Activated CD4-positive, alpha-beta T cell treated with anti-CD3 and anti-CD28 coated beads for 36 hours (primary cell): Measurements from ENCODE around the gene NLRP8. TPM values are rescaled to one million over a fixed set of nuclear protein-coding genes. Genes with fewer than 3 reads are reported as not detected.
"Not testable (repeated sequence)": the region's sequence is repeated elsewhere in the genome, so short reads cannot be mapped to it uniquely, and the experiment has no call there.

Experiments
- ATAC-seq: fragments of 200-7000 bp; cut with Tn5 transposase; one replicate; pipeline ENCODE4 v1.10.0; 2021; ENCODE audit warnings: mild to moderate bottlenecking, moderate library complexity
- CTCF ChIA-PET: fragments of 350-600 bp; sonication (Branson Sonifier 250); formaldehyde crosslinking; loops from one replicate; lab custom pipeline; 2021; ENCODE audit warnings: antibody characterized with exemption; lab: Charles Lee
- POLR2A ChIA-PET: fragments of 350-600 bp; sonication (Branson Sonifier 250); formaldehyde crosslinking; loops from one replicate; lab custom pipeline; 2021; ENCODE audit warnings: antibody characterized with exemption, inconsistent platforms; lab: Charles Lee
- DNase-seq: peaks from one replicate; pipeline ENCODE4 v3.0.0-alpha.2; 2020
- H3K27ac Mint-ChIP-seq: one replicate; pipeline ENCODE4 v1.8.0; 2021; ENCODE audit warnings: mixed read lengths
- H3K27me3 Mint-ChIP-seq: one replicate; pipeline ENCODE4 v1.8.0; 2021; ENCODE audit warnings: mixed read lengths
- H3K36me3 Mint-ChIP-seq: one replicate; pipeline ENCODE4 v1.8.0; 2021; ENCODE audit warnings: low read depth, mixed read lengths
- H3K4me1 Mint-ChIP-seq: one replicate; pipeline ENCODE4 v1.8.0; 2021; ENCODE audit warnings: mixed read lengths
- H3K4me3 Mint-ChIP-seq: one replicate; pipeline ENCODE4 v1.8.0; 2021; ENCODE audit warnings: mild to moderate bottlenecking, moderate library complexity, mixed read lengths
- H3K9me3 Mint-ChIP-seq: one replicate; pipeline ENCODE4 v1.8.0; 2021; ENCODE audit warnings: low read depth, mixed read lengths
- intact Hi-C, 2 experiments: fragments of 100-400 bp; cut with DNase I in 1 of 2; cut with micrococcal nuclease in 1 of 2; formaldehyde crosslinking; loops; one replicate each; pipeline versions ENCODE4 v1.14.2 to v1.15.1; 2022 to 2024; cut with DNase I, micrococcal nuclease
- total RNA-seq, 2 experiments: library from RNA; stranded (reverse); gene quantifications; one replicate each; pipeline ENCODE4 v1.2.3, GENCODE V29; 2021

The NLRP8 gene
- total RNA-seq, 2 experiments from 2014 or later, result not detected

DNA sequence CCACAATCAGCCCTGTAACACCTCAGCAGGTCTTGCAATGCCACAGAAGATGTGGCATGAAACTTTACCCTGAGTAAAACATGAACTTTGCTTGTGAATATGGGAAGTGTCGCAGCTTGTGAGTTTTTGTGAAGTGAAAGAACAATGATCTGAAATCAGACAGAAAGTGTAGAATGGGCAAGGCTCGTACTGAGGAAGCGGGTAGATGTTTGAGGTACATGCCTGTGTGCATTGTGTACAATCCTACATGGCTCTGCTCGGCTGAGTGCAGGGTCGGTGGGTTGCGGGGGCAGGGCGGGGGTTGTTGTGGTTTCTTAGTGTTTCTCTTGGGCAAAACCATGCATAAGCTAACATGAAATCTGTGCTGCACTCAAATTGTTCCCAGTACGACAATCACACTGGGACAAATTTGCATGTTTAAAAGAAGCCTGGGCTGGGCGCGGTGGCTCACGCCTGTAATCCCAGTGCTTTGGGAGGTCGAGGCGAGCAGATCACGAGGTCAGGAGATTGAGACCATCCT lies 16.6 kb upstream of the NLRP8 start:
- Mint-ChIP-seq H3K27ac (no peak overlapping the region), H3K4me3 (no peak overlapping the region), H3K36me3 (no peaks in the 10 kb centered on the region), H3K27me3 (no peaks in the 10 kb centered on the region), H3K4me1 (no peaks in the 10 kb centered on the region), H3K9me3 (peaks cover 10% of the 10 kb centered on the region)
- DNase-seq, result no peak
- intact Hi-C loops, result no loop called here
- ChIA-PET POLR2A (no interaction called here), CTCF (no interaction called here)
- ATAC-seq, result no peak

DNA sequence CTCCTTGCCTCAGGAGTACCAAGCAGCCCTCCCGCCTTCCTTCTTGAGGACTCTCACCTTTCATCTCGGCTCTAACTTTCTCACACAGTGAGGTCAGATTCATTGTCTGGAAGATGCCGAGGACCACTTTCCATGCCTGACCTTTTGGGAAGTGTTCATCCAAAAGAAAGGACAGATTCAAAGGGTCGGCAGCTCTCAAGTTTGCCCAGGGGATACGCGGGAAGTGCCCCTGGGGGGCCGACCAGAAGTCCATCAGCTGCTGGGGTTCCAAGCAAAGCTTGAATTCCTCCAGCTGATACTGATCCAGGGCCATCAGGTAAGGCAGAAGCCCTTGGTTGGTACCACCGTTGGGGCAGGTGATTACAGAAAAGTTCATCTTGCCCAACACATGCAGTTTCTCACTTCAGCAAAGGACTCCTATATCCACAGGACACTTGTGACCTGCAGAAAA lies 15.7 kb upstream of the NLRP8 start, which contains the start of gene NLRP13:
NLRP13 (minus strand) TSS at position 401 of the 451 bp plus-strand sequence; CDS start at position 376, 25 bp downstream.
- H3K4me1 Mint-ChIP-seq, result no peaks in the 10 kb centered on the region
- H3K9me3 Mint-ChIP-seq, result peaks cover 10% of the 10 kb centered on the region
- no peak for ATAC-seq
- no peak within 1 kb of the TSS for H3K4me3 Mint-ChIP-seq
- CTCF ChIA-PET, result no interaction called here
- intact Hi-C loops, result no loop called here
- H3K27me3 Mint-ChIP-seq, result no peaks in the 10 kb centered on the region
- H3K27ac Mint-ChIP-seq, result no peak within 1 kb of the TSS
- DNase-seq, result no peak
- no peaks in the 10 kb centered on the region for H3K36me3 Mint-ChIP-seq
- POLR2A ChIA-PET, result no interaction called here

DNA sequence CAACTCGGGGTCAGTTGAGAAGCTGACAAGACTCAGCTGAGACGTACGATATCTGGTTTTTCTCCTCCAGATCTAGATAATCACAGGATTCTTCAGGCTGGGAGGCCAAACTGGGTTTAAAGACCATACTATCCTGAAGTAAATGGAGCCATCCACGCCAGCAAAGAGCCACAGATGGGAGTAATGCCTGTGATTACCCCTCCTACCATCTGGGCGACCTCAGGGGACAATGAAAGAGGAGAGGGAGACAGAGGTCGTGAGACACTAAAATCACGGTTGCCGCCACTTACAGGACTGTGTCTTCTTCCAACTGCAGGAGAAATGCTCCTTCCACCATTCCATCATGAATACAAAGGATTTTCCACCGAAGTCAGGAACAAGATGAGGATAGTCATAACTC lies 12.4 kb upstream of the NLRP8 start:
- ATAC-seq (no peak), DNase-seq (no peak)
- Mint-ChIP-seq H3K4me3 (no peak overlapping the region), H3K4me1 (no peaks in the 10 kb centered on the region), H3K9me3 (peaks cover 15% of the 10 kb centered on the region), H3K27ac (no peak overlapping the region), H3K36me3 (no peaks in the 10 kb centered on the region), H3K27me3 (no peaks in the 10 kb centered on the region)
- intact Hi-C loops, result no loop called here
- ChIA-PET CTCF (no interaction called here), POLR2A (no interaction called here)

DNA sequence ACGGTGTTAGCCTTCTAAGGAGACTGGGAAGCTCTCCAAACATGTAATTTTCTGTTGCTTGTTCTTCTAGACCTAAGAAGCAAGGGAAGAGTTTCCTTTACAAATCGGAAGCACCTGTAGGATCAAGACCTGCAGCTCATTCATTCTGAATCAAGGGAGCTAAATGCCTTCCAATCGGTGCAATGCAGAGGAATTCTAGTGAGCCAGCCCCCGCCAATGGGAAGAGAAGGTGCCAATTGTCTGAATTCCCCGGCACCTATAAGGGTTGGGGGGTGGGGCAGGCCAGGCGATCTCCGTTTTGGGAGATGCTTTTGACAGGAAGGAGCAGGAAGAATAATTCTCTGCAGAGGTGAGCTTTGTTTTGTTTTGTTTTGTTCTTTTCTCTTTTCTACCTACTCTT lies 8.4 kb upstream of the NLRP8 start:
- CTCF ChIA-PET, result interaction anchor here (0.6 to 0.7 kb wide), 2 partner anchors 57 to 131 kb away, joined by 3 read pairs; no protein-coding TSS in a partner anchor
- Mint-ChIP-seq H3K27ac (no peak overlapping the region), H3K27me3 (no peaks in the 10 kb centered on the region), H3K36me3 (no peaks in the 10 kb centered on the region), H3K4me3 (no peak overlapping the region), H3K9me3 (peaks cover 13% of the 10 kb centered on the region), H3K4me1 (no peaks in the 10 kb centered on the region)
- DNase-seq, result no peak
- POLR2A ChIA-PET, result interaction anchor here (0.6 kb wide), 1 partner anchor 1058 kb away, joined by 3 read pairs; no protein-coding TSS in a partner anchor
- intact Hi-C loops, result no loop called here
- no peak for ATAC-seq

DNA sequence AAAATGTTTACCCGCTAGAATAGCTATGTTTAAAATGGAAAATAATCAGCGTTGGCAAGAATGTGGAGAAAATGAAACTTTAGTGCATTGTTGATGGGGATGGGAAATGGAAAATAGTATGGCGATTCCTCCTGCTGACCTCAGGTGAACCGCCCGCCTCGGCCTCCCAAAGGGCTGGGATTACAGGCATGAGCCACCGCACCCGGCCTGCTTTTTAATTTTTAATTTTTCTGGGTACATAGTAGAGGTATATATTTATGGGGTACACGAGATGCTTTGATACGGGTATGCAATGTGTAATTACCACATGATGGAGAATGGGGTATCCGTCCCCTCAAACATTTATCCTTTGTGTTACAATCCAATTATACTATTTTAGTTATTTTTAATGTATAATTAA lies 7.3 kb upstream of the NLRP8 start:
- intact Hi-C loops, result no loop called here
- CTCF ChIA-PET, result no interaction called here
- no peak for ATAC-seq

DNA sequence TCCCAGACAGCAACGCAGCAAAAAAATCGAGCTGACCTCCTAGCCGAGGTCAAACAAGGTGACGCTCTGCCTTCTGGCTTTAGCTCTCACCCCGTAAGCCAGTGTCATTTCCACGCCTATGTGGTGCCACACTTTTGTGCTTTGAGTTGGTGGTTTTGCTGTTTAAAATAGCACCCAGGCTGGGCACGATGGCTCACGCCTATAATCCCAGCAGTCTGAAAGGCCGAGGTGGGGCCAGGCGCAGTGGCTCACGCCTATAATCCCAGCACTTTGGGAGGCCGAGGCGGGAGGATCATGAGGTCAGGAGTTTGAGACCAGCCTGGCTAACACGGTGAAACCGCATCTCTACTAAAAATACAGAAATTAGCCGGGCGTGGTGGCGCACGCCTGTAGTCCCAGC lies 2.9 kb downstream of the NLRP8 start:
- POLR2A ChIA-PET, DNase-seq, H3K36me3 Mint-ChIP-seq, H3K4me3 Mint-ChIP-seq, CTCF ChIA-PET, H3K27me3 Mint-ChIP-seq, intact Hi-C loops, H3K4me1 Mint-ChIP-seq, H3K27ac Mint-ChIP-seq, ATAC-seq: not testable (repeated sequence)
- H3K9me3 Mint-ChIP-seq, result peaks cover 15% of the 10 kb centered on the region

More for the DNA sequence above, 7.3 kb upstream of the NLRP8 start:
- POLR2A ChIA-PET, result no interaction called here
- DNase-seq, result no peak
- Mint-ChIP-seq H3K4me1 (no peaks in the 10 kb centered on the region), H3K9me3 (peaks cover 10% of the 10 kb centered on the region), H3K27me3 (no peaks in the 10 kb centered on the region), H3K36me3 (no peaks in the 10 kb centered on the region), H3K27ac (no peak overlapping the region), H3K4me3 (no peak overlapping the region)

DNA sequence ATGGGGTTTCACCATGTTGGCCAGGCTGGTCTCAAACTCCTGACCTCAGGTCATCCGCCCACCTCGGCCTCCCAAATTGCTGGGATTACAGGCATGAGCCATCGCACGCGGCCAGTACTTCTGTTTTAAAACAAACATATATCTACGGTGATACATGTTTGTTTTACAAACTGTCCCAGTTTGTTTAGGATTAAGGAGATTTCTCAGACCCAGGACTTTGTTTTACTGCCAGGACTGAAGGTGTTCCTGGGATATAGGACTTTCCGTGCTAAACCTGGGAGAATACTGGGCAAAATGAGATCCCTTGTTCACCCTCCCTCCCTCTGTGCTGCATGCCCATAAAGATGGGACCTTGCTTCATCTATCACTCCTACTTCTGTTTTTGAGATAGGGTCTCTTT lies 8.8 kb downstream of the NLRP8 start:
- Mint-ChIP-seq H3K9me3 (no peaks in the 10 kb centered on the region), H3K36me3 (no peaks in the 10 kb centered on the region), H3K4me3 (no peak overlapping the region), H3K4me1 (no peaks in the 10 kb centered on the region), H3K27ac (no peak overlapping the region), H3K27me3 (no peaks in the 10 kb centered on the region)
- ChIA-PET CTCF (no interaction called here), POLR2A (no interaction called here)
- DNase-seq (no peak), ATAC-seq (no peak)
- intact Hi-C loops, result no loop called here

DNA sequence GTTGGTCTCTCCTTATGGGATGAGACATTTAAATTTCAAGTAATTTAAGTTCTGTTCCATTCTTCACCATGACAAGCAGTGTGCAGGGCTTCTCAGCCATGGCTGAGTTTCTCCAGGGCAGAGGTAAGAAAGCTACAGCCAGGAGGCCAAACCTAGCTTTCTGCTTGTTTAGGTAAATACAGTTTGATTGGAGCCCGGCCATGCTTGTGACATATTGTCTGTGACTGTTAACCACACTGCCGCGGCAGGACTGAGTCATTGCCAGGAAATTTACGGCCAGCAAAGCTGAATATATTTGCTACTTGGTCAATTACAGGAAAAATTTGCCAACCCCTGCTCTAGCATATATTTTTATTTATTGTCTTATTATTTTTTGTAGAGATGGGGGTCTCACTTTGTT lies 10.7 kb downstream of the NLRP8 start:
- H3K4me1 Mint-ChIP-seq, result no peaks in the 10 kb centered on the region
- intact Hi-C loops, result no loop called here
- no peaks in the 10 kb centered on the region for H3K36me3 Mint-ChIP-seq
- H3K4me3 Mint-ChIP-seq, result no peak overlapping the region
- no peaks in the 10 kb centered on the region for H3K27me3 Mint-ChIP-seq
- ATAC-seq (no peak), DNase-seq (peak; percentile 4)
- H3K27ac Mint-ChIP-seq, result no peak overlapping the region
- H3K9me3 Mint-ChIP-seq, result no peaks in the 10 kb centered on the region
- CTCF ChIA-PET, result no interaction called here
- POLR2A ChIA-PET, result no interaction called here

DNA sequence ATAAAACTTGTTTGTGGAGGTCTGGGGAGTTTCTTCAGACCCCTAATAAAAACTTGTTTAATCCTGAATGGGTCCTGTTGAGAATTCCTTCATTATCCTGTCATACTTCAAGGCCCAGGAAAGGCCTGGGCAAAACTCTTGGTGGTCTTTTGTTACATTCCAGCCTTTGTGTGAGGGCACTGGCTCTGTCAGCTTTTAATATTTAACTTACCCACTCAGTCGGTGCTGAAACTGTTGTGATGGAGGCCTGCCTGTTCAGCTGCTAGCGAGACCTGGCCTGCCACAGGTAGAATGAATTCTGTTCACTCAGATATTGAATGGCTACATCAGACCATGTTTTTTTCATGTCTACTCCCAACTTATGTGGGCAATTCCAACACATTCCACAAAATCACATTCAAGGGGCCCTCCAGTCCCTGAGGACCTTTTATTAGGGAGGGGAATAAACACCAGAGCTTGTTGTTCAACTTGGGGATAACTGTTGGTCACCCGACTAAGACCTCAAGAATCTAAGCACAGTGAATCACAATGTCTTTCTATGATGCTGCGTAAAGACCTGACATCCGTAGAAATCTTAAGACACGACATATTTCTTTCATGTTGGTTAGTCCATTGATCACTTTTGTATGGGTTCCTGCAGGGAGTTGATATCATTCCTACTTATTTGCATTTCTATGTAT lies 12.5 kb downstream of the NLRP8 start:
- Mint-ChIP-seq H3K4me1 (no peaks in the 10 kb centered on the region), H3K27ac (no peak overlapping the region), H3K27me3 (no peaks in the 10 kb centered on the region), H3K4me3 (no peak overlapping the region), H3K9me3 (peaks cover 2% of the 10 kb centered on the region), H3K36me3 (no peaks in the 10 kb centered on the region)
- POLR2A ChIA-PET, result no interaction called here
- DNase-seq, result no peak
- intact Hi-C loops, result no loop called here
- CTCF ChIA-PET, result no interaction called here
- no peak for ATAC-seq

DNA sequence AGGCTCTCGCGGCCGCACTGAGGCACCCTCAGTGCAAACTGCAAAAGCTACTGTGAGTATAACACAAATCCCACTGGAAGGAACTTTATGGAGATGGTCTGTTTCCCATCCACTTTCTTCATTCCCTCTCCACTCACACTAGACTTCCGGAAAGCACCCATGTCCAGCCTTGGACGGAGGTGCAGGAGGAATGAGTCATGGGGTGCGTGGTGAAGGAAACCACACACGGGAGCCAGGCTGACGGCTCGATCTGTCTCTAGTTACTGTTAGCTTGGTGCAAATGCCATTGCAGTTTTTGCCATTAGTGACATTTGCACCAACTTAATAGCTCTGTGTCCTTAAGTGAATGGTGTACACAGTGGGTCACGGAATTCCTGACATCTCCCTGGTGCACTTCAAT lies 14.6 kb downstream of the NLRP8 start:
- Mint-ChIP-seq H3K9me3 (peaks cover 2% of the 10 kb centered on the region), H3K4me1 (no peaks in the 10 kb centered on the region), H3K4me3 (no peak overlapping the region), H3K27me3 (no peaks in the 10 kb centered on the region), H3K36me3 (no peaks in the 10 kb centered on the region), H3K27ac (no peak overlapping the region)
- POLR2A ChIA-PET, result no interaction called here
- CTCF ChIA-PET, result no interaction called here
- intact Hi-C loops, result no loop called here
- DNase-seq (no peak), ATAC-seq (no peak)

DNA sequence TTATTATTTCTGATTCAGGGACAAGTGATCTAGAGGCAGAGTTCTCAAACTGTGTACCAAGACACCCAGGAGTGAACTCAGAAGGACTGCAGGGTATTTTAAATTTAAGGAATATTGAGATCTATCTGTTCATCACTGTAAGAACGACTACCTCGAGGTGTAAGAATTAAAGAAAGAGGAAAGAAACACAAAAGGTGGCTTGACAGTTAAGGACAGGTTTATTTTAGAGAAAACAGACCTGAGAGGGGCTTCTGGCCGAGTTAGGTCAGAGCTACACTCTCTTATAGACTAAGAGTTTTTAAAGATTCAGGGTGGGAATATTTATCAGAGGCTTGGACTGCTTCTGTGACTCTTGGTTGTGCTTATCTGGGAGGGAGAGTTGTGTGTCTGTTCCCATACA lies 26.4 kb downstream of the NLRP8 start:
- no peak overlapping the region for H3K27ac Mint-ChIP-seq
- ChIA-PET POLR2A (no interaction called here), CTCF (no interaction called here)
- DNase-seq (no peak), ATAC-seq (no peak)
- peaks cover 21% of the 10 kb centered on the region for H3K9me3 Mint-ChIP-seq
- no peaks in the 10 kb centered on the region for H3K4me1 Mint-ChIP-seq
- H3K4me3 Mint-ChIP-seq, result no peak overlapping the region
- intact Hi-C loops, result no loop called here
- H3K36me3 Mint-ChIP-seq, result no peaks in the 10 kb centered on the region
- H3K27me3 Mint-ChIP-seq, result peaks cover 2% of the 10 kb centered on the region

DNA sequence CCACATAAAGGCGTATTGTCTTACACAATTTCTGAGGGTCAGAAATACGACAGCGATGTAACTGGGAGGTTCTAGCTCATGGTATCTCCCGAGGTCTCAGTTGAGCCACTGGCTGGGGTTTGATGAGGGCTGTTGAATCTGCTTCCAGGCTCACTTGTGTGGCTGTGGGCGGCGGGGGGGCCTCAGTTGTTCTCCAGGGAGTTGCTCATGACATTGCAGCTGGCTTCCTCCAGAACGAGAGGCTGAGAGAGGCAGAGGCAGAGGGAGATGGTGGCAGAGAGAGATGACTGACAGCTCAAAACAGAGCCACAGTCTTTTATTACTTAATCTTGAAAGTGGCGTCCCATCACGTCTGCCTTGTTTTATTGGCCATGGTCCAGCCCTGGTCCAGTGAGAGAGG lies 32.8 kb downstream of the NLRP8 start:
- POLR2A ChIA-PET, result no interaction called here
- no peak for ATAC-seq
- H3K36me3 Mint-ChIP-seq, result no peaks in the 10 kb centered on the region

More for the DNA sequence above, 32.8 kb downstream of the NLRP8 start:
- intact Hi-C loops, result no loop called here
- no peak overlapping the region for H3K27ac Mint-ChIP-seq
- CTCF ChIA-PET, result interaction anchor here (1.1 kb wide), 1 partner anchor 99 kb away, joined by 4 read pairs; no protein-coding TSS in a partner anchor
- no peaks in the 10 kb centered on the region for H3K27me3 Mint-ChIP-seq
- H3K9me3 Mint-ChIP-seq, result peaks cover 9% of the 10 kb centered on the region
- H3K4me1 Mint-ChIP-seq, result no peaks in the 10 kb centered on the region
- H3K4me3 Mint-ChIP-seq, result no peak overlapping the region
- DNase-seq, result no peak
